ENCODE data around the gene POLR2L. TPM values are rescaled to one million over a fixed set of nuclear protein-coding genes. Genes with fewer than 3 reads are reported as not detected.

Gene POLR2L
- total and polyA plus RNA-seq, 2 of the 13 experiments (the other 11 are each of a cell fraction or from before 2014, with no cell fraction given) = 104 to 114 TPM

DNA sequence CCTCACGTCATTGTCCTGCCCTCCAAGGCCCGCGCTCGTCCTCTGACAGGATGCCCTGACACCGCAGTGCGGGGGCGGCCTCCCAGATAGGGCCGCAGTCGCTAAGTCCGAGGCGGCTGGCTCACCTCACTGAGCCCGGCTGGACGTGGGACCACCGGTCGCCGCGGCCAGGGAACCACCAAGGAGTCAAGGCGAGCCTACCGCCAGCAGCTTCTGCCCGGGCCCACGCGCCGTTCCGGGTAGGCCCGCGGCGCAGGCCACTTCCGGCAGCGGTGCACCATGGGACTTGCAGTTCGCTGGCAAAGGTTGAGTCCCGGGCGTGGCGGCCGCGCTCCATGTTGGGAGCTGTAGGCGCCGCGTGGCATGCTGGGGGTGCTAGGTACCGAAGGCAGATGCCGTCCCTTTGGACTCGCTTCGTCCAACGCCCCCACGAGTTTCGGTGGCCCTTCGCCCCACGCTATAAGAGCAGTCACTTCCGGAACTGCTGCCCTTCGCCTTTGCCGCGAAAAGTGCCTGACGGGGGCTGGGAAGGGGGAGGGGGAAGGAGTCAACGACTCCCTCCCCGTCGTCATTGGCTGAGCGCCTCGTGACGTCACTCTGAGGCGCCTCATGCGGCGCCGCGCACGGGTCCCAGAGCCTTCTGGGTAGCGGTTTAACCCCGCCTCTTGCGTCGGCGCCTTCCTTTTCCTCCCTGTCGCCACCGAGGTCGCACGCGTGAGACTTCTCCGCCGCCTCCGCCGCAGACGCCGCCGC, 32.9 kb downstream of the POLR2L start, which contains the start of gene RPLP2 (continued):
- no peak for TF ChIP-seq ZBTB43 (CRISPR knock-in tag; conservative IDR thresholded peaks at IDR 0.05)
- TF ChIP-seq, protein P1, sequence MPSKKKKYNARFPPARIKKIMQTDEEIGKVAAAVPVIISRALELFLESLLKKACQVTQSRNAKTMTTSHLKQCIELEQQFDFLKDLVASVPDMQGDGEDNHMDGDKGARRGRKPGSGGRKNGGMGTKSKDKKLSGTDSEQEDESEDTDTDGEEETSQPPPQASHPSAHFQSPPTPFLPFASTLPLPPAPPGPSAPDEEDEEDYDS (CRISPR knock-in tag; IDR thresholded peaks at IDR 0.05) = peak; percentile 92
- TF ChIP-seq ZFP1 (CRISPR knock-in tag; IDR thresholded peaks at IDR 0.05) = 0 out of 2 replicates have a peak, but pooled peaks have one; percentile 28
- TF ChIP-seq ZBTB8A (CRISPR knock-in tag; IDR thresholded peaks at IDR 0.05; ENCODE audit: borderline replicate concordance, low read depth) = no peak
- TF ChIP-seq KLF13 (CRISPR knock-in tag; IDR thresholded peaks at IDR 0.05) = 0 out of 2 replicates have a peak, but pooled peaks have one; percentile 30
- peak; percentile 90; the same call in 1 of the 2 replicates for TF ChIP-seq ELF4 (CRISPR knock-in tag; IDR thresholded peaks at IDR 0.05; ENCODE audit: borderline replicate concordance)
- peak; percentile 37 for TF ChIP-seq FOSL2 (CRISPR knock-in tag; IDR thresholded peaks at IDR 0.05)
- peak in 1 of 2 experiments; percentile 88; a peak in 2 of 4 replicates for TF ChIP-seq POLR2A (IDR thresholded peaks at IDR 0.05; ENCODE audit: insufficient read depth in 1 of 2, low read depth in 2 of 2, low read length in 2 of 2)
- TF ChIP-seq MZF1 (CRISPR knock-in tag; IDR thresholded peaks at IDR 0.05; ENCODE audit: borderline replicate concordance) = no peak
- 0 out of 2 replicates have a peak, but pooled peaks have one; percentile 53 for TF ChIP-seq E2F2 (CRISPR knock-in tag; IDR thresholded peaks at IDR 0.05; ENCODE audit: borderline replicate concordance)
- 0 out of 2 replicates have a peak, but pooled peaks have one; percentile 29 for TF ChIP-seq DNMT1 (CRISPR knock-in tag; IDR thresholded peaks at IDR 0.05)
- TF ChIP-seq NR2C2 (CRISPR knock-in tag; IDR thresholded peaks at IDR 0.05; ENCODE audit: borderline replicate concordance) = peak; percentile 97
- no peak; the same call in 1 of the 2 replicates for TF ChIP-seq ZNF124 (CRISPR knock-in tag; IDR thresholded peaks at IDR 0.05)
- TF ChIP-seq ZNF205 (CRISPR knock-in tag; IDR thresholded peaks at IDR 0.05) = no peak; the same call in 1 of the 2 replicates
- no peak for TF ChIP-seq MED8 (CRISPR knock-in tag; IDR thresholded peaks at IDR 0.05; ENCODE audit: insufficient replicate concordance)
- peak; percentile 85 for TF ChIP-seq REPIN1 (CRISPR knock-in tag; IDR thresholded peaks at IDR 0.05; ENCODE audit: borderline replicate concordance, low read depth)
- TF ChIP-seq ISX (CRISPR knock-in tag; conservative IDR thresholded peaks at IDR 0.05) = no peak
- peak; percentile 55; the same call in 1 of the 2 replicates for TF ChIP-seq NCOR1 (IDR thresholded peaks at IDR 0.05; ENCODE audit: borderline replicate concordance, low read length)
- peak; percentile 75; the same call in 1 of the 2 replicates for TF ChIP-seq ZNF329 (CRISPR knock-in tag; IDR thresholded peaks at IDR 0.05; ENCODE audit: low read depth)
- no peak for TF ChIP-seq RORA (CRISPR knock-in tag; IDR thresholded peaks at IDR 0.05)
- TF ChIP-seq JUND (CRISPR knock-in tag; IDR thresholded peaks at IDR 0.05) = 0 out of 2 replicates have a peak, but pooled peaks have one; percentile 12
- TF ChIP-seq ZNF414 (CRISPR knock-in tag; IDR thresholded peaks at IDR 0.05) = no peak; the same call in 1 of the 2 replicates
- TF ChIP-seq, protein P2, sequence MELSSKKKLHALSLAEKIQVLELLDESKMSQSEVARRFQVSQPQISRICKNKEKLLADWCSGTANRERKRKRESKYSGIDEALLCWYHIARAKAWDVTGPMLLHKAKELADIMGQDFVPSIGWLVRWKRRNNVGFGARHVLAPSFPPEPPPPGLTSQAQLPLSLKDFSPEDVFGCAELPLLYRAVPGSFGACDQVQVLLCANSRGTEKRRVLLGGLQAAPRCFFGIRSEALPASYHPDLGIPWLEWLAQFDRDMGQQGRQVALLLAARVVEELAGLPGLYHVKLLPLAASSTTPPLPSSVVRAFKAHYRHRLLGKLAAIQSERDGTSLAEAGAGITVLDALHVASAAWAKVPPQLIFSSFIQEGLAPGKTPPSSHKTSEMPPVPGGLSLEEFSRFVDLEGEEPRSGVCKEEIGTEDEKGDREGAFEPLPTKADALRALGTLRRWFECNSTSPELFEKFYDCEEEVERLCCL (CRISPR knock-in tag; IDR thresholded peaks at IDR 0.05; ENCODE audit: borderline replicate concordance) = no peak
